ENCODE data around the gene KCNJ15. TPM values are rescaled to one million over a fixed set of nuclear protein-coding genes. Genes with fewer than 3 reads are reported as not detected.

Gene KCNJ15
- total and polyA plus RNA-seq, 10 of the 15 experiments (the other 5 are each of a cell fraction or from before 2014, with no cell fraction given): 0.05 to 2.7 (median 0.33) TPM; not detected in 6

- TF ChIP-seq ZNF384 (IDR thresholded peaks at IDR 0.05; ENCODE audit: borderline replicate concordance, low read depth, low read length) (no peak), SREBF1 (IDR thresholded peaks at IDR 0.05; ENCODE audit: low read length) (no peak), GABPA (IDR thresholded peaks at IDR 0.05; ENCODE audit: low read depth) (no peak), BACH1 (IDR thresholded peaks at IDR 0.05; ENCODE audit: borderline replicate concordance) (no peak), YY1 (IDR thresholded peaks at IDR 0.05; ENCODE audit: low read depth, low read length) (0 out of 2 replicates have a peak, but pooled peaks have one; percentile 20), HDAC2 (IDR thresholded peaks at IDR 0.05) (no peak), EP300 (IDR thresholded peaks at IDR 0.05; ENCODE audit: borderline replicate concordance in 1 of 2, control insufficient read depth in 1 of 2, low read depth in 2 of 2, low read length in 2 of 2) (no peak), POLR2A (IDR thresholded peaks at IDR 0.05; ENCODE audit: low read depth, low read length) (no peak), KAT2A (conservative IDR thresholded peaks at IDR 0.05; ENCODE audit: control insufficient read depth, low read depth, low read length) (no peak), NBN (IDR thresholded peaks at IDR 0.05) (0 out of 2 replicates have a peak, but pooled peaks have one; percentile 43), CTCF (IDR thresholded peaks at IDR 0.05 in 2 of 3, conservative IDR thresholded peaks at IDR 0.05 in 1 of 3; ENCODE audit: control insufficient read depth in 2 of 3, extremely low read depth in 1 of 3, insufficient read depth in 1 of 3, low read depth in 3 of 3, low read length in 3 of 3) (no peak), TAF1 (IDR thresholded peaks at IDR 0.05; ENCODE audit: borderline replicate concordance, low read depth, low read length) (no peak), LARP7 (IDR thresholded peaks at IDR 0.05) (no peak), ZNF274 (IDR thresholded peaks at IDR 0.05; ENCODE audit: insufficient read depth, insufficient read length) (no peak), TCF12 (IDR thresholded peaks at IDR 0.05; ENCODE audit: low read depth, low read length) (no peak)
- TF ChIP-seq, protein P1, sequence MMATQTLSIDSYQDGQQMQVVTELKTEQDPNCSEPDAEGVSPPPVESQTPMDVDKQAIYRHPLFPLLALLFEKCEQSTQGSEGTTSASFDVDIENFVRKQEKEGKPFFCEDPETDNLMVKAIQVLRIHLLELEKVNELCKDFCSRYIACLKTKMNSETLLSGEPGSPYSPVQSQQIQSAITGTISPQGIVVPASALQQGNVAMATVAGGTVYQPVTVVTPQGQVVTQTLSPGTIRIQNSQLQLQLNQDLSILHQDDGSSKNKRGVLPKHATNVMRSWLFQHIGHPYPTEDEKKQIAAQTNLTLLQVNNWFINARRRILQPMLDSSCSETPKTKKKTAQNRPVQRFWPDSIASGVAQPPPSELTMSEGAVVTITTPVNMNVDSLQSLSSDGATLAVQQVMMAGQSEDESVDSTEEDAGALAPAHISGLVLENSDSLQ (IDR thresholded peaks at IDR 0.05): no peak
- TF ChIP-seq, protein P2, sequence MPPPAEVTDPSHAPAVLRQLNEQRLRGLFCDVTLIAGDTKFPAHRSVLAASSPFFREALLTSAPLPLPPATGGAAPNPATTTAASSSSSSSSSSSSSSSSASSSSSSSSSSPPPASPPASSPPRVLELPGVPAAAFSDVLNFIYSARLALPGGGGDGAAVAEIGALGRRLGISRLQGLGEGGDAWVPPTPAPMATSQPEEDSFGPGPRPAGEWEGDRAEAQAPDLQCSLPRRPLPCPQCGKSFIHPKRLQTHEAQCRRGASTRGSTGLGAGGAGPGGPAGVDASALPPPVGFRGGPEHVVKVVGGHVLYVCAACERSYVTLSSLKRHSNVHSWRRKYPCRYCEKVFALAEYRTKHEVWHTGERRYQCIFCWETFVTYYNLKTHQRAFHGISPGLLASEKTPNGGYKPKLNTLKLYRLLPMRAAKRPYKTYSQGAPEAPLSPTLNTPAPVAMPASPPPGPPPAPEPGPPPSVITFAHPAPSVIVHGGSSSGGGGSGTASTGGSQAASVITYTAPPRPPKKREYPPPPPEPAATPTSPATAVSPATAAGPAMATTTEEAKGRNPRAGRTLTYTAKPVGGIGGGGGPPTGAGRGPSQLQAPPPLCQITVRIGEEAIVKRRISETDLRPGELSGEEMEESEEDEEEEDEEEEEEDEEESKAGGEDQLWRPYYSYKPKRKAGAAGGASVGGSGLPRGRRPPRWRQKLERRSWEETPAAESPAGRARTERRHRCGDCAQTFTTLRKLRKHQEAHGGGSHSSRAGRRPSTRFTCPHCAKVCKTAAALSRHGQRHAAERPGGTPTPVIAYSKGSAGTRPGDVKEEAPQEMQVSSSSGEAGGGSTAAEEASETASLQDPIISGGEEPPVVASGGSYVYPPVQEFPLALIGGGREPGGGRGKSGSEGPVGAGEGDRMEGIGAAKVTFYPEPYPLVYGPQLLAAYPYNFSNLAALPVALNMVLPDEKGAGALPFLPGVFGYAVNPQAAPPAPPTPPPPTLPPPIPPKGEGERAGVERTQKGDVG (CRISPR knock-in tag; IDR thresholded peaks at IDR 0.05): no peak
These were observed 27.4 kb upstream of the KCNJ15 start (continued) for GRCh38 chr21:38229260-38229877.

Data from GM12878 (cell line).